A673 (cell line): ENCODE results near the gene DNA2. TPM values are rescaled to one million over a fixed set of nuclear protein-coding genes. Genes with fewer than 3 reads are reported as not detected.
"Not testable (repeated sequence)": the region's sequence is repeated elsewhere in the genome, so short reads cannot be mapped to it uniquely, and the experiment has no call there.

Source experiments
- Bru-seq: library from RNA; stranded (reverse); fragments of 400-500 nt; gene quantifications from one replicate; lab custom pipeline; 2021; lab: Mats Ljungman, UMichigan
- BruChase-seq, 2 experiments: library from RNA; stranded (reverse); fragments of 400-500 nt; gene quantifications; one replicate each; lab custom pipeline; 2021; lab: Mats Ljungman, UMichigan
- BruUV-seq: library from RNA; stranded (reverse); fragments of 400-500 nt; replicated peaks from 2 replicates; lab custom pipeline; 2021; lab: Mats Ljungman, UMichigan
- CTCF ChIA-PET: fragments of 300-600 bp; sonication (Branson Sonifier 250); formaldehyde crosslinking; loops from one replicate; lab custom pipeline; 2022; ENCODE audit warnings: antibody characterized with exemption; lab: Charles Lee
- POLR2A ChIA-PET: fragments of 300-600 bp; sonication (Branson Sonifier 250); formaldehyde crosslinking; loops from one replicate; lab custom pipeline; 2022; ENCODE audit warnings: antibody characterized with exemption; ENCODE audit not compliant: low non-redundant PET; lab: Charles Lee
- DNase-seq: peaks from one replicate; pipeline ENCODE4 v3.0.0-alpha.2; 2015; ENCODE audit warnings: low spot score
- H3K27ac ChIP-seq: fragments of 200-600 bp; sonication (generic); 2 replicates; pipeline ENCODE4 v1.5.1; 2016; ENCODE audit warnings: mixed run types, low read depth, mild to moderate bottlenecking, mixed read lengths, antibody characterized with exemption, low read length; ENCODE audit not compliant: poor library complexity, severe bottlenecking
- H3K27me3 ChIP-seq: fragments of 200-600 bp; sonication (generic); replicated peaks from 2 replicates; pipeline ENCODE4 v1.6.1; 2017; ENCODE audit warnings: mixed run types, low read depth, mild to moderate bottlenecking, mixed read lengths, antibody characterized with exemption, low read length; ENCODE audit not compliant: insufficient read depth, poor library complexity
- H3K36me3 ChIP-seq: fragments of 200-600 bp; sonication (generic); 2 replicates; pipeline ENCODE4 v1.6.1; 2016; ENCODE audit warnings: mixed run types, mild to moderate bottlenecking, mixed read lengths, antibody characterized with exemption, low read length; ENCODE audit not compliant: insufficient read depth, poor library complexity, severe bottlenecking
- H3K4me1 ChIP-seq: fragments of 200-600 bp; sonication (generic); 2 replicates; pipeline ENCODE4 v1.6.1; 2017; ENCODE audit warnings: mixed run types, mild to moderate bottlenecking, mixed read lengths, antibody characterized with exemption, low read length; ENCODE audit not compliant: insufficient read depth, poor library complexity, severe bottlenecking
- H3K4me3 ChIP-seq: fragments of 200-600 bp; sonication (generic); 2 replicates; pipeline ENCODE4 v1.5.1; 2016; ENCODE audit warnings: low read depth, mixed run types, mild to moderate bottlenecking, mixed read lengths, low read length; ENCODE audit not compliant: poor library complexity, severe bottlenecking
- H3K9me3 ChIP-seq: fragments of 200-600 bp; sonication (generic); 2 replicates; pipeline ENCODE4 v1.6.1; 2016; ENCODE audit warnings: mixed run types, low read depth, mild to moderate bottlenecking, mixed read lengths, antibody characterized with exemption, low read length; ENCODE audit not compliant: poor library complexity, severe bottlenecking
- CTCF ChIP-seq: fragments of 300-800, 200-600 bp; sonication (generic); conservative IDR thresholded peaks from 2 replicates; pipeline ENCODE4 v1.5.1; 2017; ENCODE audit warnings: low read depth, mild to moderate bottlenecking, antibody characterized with exemption, low read length, moderate library complexity, mixed read lengths
- EZH2 ChIP-seq: fragments of 200-600 bp; sonication (generic); IDR thresholded peaks from 2 replicates; pipeline ENCODE4 v1.6.1; 2017; ENCODE audit warnings: borderline replicate concordance, low read depth, mild to moderate bottlenecking, mixed read lengths, antibody characterized with exemption, low read length; ENCODE audit not compliant: poor library complexity, severe bottlenecking
- intact Hi-C: fragments of 100-400 bp; cut with micrococcal nuclease; formaldehyde crosslinking; loops from one replicate; pipeline ENCODE4 v1.10.0; 2022; ENCODE audit not compliant: unreplicated experiment
- long read RNA-seq: library from polyadenylated mRNA; stranded (forward); transcript quantifications from one replicate; pipeline ENCODE4 v2.0.0, GENCODE V29; 2022
- total RNA-seq: library from RNA; stranded (reverse); gene quantifications from 2 replicates; pipeline ENCODE4 v1.2.3, GENCODE V29; 2021

Gene DNA2
- total RNA-seq: 48.7 and 51.9 TPM in 2 replicates
- percentile 89 among the genes with signal in this experiment for Bru-seq, nascent RNA
- BruChase-seq, experiment 1, labeled RNA remaining after a 2-hour chase: percentile 93 among the genes with signal in this experiment
- percentile 92 among the genes with signal in this experiment for BruChase-seq, experiment 2, labeled RNA remaining after a 6-hour chase
- long read RNA-seq, partial matches to known transcripts: 16 of 43 reads
- long read RNA-seq, other reads (novel, unspliced or antisense): 27 of 43 reads

DNA sequence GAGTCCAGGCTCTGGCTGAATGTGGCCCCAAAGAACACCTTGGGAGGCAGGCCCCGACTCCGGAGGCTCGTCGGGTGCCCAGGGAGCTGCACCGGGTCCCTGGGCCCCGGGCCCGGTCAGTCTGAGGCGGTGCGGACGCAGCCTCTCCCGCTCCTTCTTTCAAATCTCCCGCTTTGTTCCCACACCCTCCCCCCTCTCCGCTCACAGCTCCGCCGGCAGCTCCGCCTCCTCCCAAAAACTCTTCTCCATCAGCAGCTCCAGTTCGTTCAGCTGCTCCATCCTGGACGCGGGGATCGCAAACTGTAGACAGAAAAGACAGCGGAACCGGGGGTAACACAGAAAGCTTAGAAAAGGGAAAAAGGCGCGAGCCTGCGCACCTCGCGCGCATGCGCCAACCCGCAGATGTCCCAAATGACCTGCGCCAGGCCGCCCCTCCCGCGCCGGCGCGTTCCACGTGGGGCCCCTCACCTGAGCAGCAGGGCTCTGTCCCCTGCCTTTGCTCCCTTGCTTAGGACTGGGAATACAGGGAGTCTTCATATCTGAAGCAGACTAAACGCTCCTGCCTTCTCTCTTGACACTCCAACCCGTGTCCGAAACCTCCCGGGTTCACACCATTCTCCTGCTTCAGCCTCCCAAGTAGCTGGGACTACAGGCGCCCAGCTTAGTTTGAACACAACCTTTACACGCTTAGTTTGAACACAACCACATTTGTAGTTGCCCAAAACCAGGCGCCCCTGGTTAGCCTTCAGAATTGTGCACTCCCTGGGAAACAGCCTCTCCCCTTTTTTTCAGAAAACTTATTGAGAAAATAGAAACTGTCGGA is at the start of gene DNA2:
Gene DNA2 (minus strand): TSS at position 388 of the 823 bp plus-strand sequence. CDS start 109 bp downstream, at position 279.
- Histone ChIP-seq H3K4me1 (peaks cover 4% of the 10 kb centered on the region), H3K4me3 (peak within 1 kb of the TSS; percentile 93), H3K36me3 (peaks cover 24% of the 10 kb centered on the region), H3K27ac (peak within 1 kb of the TSS; percentile 95), H3K9me3 (no peaks in the 10 kb centered on the region), H3K27me3 (no peaks in the 10 kb centered on the region)
- BruUV-seq: no TSS peak
- POLR2A ChIA-PET: no interaction called here
- intact Hi-C loops: no loop called here
- TF ChIP-seq CTCF (no peak), EZH2 (no peak)
- peak; percentile 89 for DNase-seq
- CTCF ChIA-PET: no interaction called here

DNA sequence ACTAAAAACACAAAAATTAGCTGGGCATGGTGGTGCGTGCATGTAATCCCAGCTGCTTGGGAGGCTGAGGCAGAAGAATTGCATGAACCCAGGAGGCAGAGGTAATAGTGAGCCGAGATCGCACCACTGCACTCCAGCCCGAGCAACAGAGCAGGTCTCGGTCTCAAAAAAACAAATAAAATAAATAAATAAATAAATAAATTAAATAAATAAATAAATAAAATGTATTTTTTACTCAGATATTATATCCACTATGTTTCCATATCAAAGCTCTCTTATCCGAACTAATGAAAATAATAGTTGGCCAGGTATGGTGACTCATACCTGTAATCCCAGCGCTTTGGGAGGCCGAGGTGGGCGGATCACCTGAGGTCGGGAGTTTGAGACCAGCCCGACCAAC is 46.8 kb upstream of the DNA2 start:
- CTCF ChIA-PET, POLR2A ChIA-PET, H3K4me3 ChIP-seq, H3K27me3 ChIP-seq, H3K36me3 ChIP-seq, BruUV-seq, intact Hi-C loops, DNase-seq, H3K9me3 ChIP-seq, H3K4me1 ChIP-seq, H3K27ac ChIP-seq: not testable (repeated sequence)

DNA sequence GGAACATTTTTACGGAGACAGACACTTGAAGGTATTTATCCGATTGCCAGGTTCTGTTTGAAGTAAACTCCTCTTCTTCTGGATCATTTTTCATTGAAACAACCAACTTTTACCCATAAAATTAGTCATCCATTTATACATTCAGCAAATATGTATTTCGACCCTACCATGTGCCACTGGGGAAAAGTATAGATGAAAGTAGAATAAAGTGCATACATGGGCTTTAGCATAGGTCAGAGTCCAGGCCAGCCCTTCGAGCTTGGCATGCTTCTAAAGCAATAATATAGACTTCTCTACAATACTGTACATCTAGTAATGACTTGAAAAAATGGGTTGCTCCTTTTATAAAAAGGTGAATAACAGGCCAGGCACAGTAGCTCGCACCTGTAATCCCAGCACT is 45.4 kb upstream of the DNA2 start:
- no TSS peak for BruUV-seq
- CTCF ChIA-PET: no interaction called here

More for the DNA sequence above, 45.4 kb upstream of the DNA2 start:
- H3K36me3 ChIP-seq: no peaks in the 10 kb centered on the region
- H3K9me3 ChIP-seq: no peaks in the 10 kb centered on the region
- H3K27ac ChIP-seq: no peak overlapping the region
- H3K27me3 ChIP-seq: no peaks in the 10 kb centered on the region
- TF ChIP-seq CTCF (no peak), EZH2 (no peak)
- intact Hi-C loops: no loop called here
- H3K4me1 ChIP-seq: peaks cover 8% of the 10 kb centered on the region
- POLR2A ChIA-PET: no interaction called here
- no peak overlapping the region for H3K4me3 ChIP-seq
- DNase-seq: no peak
